DMS53 treated with DMSO at 0.1 percent for 48 hours (cell line): ENCODE results near the gene SEPTIN6.

ENCODE experiments used
- DNase-seq: peaks from one replicate; lab custom pipeline; 2025; ENCODE audit not compliant: unreplicated experiment; lab: John Stamatoyannopoulos, UW

The SEPTIN6 gene

DNA sequence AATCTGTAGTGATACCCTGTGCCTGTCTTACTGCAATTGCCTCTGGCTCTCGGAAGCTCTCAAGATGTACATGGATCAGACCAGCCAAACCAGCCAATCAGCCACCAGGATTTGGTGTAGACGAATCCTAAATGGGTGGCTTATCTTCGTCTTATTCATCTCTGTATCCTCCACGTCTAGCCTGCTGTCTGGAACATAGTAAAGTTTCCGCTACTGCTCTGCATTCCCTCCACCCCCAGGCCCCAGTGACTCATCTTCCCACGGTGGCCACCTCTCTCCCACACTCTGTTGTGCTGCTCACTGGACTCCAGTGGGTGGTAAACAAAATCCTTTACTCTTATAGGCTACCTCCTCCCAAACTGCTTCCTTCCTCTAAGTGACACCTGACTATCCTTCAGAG lies 37.8 kb downstream of the SEPTIN6 start:
- DNase-seq: no peak

DNA sequence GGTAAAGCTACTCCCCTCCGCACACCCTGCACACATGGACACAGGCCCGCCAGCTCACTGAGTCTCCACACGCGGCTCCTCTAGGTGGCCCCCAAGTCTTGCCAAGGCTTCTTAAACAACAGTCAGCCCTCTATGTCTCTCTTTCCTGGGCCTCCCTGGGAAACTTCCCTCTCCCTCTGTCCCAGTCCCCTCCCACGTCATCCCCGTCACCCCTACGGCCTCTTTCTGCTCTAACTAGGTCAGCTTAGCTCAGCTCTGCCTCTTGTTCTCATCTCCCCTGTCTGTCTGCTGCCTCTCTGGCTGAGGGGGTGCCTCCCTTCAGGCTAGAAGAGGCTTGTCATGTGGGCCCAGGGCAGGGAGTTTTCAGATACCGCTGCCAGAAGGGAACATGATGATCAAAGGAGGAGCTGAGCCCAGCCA lies 38.8 kb downstream of the SEPTIN6 start:
- DNase-seq: no peak

DNA sequence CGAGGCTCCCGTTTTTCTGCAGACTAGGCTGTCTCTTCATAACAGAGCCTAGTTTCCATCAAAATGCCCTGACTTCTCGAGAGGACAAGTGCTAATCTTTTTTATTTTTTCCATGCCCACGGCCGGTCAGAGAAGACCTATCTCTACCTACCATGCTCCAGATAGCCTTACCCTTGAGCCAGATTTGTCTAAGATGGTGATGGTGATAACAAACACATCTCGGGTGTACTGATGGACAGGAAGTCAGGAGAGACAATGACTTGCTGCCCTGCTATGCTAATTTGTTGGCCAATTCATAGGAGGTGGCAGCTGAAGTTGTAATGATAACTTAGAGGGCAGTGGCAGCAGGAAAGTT lies 44.6 kb downstream of the SEPTIN6 start:
- no peak for DNase-seq

DNA sequence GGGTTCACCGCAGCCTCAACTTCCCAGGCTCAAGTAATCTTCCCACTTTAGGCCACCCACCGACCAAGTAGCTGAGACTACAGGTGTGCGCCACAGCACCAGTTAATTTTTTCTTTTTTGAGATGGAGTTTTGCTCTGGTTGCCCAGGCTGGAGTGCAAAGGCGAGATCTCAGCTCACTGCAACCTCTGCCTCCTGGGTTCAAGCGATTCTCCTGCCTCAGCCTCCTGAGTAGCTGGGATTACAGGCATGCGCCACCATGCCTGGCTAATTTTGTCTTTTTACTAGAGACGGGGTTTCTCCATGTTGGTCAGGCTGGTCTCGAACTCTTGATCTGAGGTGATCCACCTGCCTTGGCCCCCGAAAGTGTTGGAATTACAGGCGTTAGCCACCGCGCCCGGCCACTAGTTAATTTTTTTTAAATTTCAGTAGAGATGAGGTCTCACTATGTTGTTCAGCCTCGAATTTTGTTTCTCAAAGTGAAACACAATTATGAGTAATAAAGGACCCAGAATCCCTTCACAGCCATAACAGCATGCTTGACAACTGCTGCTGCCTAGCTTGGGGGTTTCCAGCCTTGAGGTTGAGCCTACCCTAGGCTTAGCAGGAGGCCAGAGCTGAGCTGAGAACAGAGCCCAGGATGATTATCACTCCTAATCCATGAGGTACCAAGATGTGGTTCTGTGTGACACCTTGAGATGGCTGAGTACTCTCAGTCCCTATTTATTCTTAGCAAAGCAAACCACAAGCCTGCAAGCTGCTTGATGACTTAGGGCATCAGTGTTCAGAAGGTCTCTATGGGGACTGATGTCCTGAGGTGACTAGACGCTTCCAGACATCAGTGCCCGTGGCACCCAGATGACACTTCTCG lies 45.2 kb downstream of the SEPTIN6 start:
- no peak for DNase-seq

DNA sequence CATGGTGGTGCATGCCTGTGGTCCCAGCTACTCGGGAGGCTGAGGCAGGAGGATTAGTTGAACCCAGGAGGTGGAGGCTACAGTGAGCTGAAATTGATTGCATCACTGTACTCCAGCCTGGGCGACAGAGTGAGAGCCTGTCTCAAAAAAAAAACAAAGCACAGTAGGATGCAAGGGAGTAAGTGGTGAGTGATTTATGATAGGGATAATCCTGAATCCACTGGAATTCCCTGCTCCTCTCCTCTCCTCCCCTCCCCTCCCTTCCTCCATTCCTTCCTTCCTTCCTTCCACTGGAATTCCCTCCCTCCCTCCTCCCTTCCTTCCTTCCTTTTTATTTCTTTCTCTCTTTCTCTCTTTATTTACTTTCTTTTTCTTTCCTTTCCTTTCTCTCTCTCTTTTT lies 45.9 kb downstream of the SEPTIN6 start:
- DNase-seq: no peak

DNA sequence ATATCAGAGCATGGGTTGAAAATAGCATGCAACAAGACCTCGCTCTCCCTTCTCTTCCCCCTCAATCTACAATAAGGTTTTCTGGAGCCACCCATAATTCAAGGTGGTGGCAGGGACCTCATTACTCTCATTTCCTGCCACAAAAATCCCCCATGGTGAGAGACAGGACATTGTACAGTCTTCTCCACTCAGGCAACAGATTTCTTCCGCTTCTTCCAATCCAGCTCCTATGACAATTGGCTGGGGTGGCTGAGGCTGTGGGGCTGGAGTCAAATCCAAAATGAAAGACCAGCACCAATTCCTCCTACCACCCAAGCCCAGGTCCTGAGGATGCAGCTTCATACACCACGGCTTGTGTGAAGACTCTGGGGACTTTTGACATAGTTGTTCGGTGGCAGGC lies 46.5 kb downstream of the SEPTIN6 start:
- DNase-seq: no peak

DNA sequence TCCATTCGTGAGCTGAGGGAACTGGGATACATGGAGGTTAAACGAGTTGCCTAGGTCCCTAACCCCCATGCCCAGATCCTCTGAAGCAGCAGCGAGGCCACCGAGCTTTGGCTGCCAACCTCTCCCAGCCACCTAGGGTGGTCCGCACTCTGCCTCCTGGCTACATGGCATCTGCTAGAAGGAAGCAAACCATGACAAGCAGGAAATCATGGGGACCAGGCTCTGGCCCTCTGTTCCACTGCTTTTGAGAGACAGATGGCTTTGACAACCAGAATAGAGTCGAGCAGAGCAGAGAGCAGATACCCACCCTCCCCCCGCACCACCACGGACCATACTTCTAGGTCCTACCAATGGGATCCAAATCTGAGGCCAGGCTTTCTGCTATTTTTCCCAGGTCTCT lies 49.3 kb downstream of the SEPTIN6 start:
- DNase-seq: no peak
